Osteoblast (primary cell): ENCODE data around the gene NUP160. TPM values are rescaled to one million over a fixed set of nuclear protein-coding genes. Genes with fewer than 3 reads are reported as not detected.
A peak's percentile ranks its signal among the peaks of the same experiment; 100 is the strongest.

Source experiments
- DNase-seq: peaks from one replicate; pipeline ENCODE4 v3.0.0; 2011; ENCODE audit warnings: low spot score, mixed read lengths; ENCODE audit not compliant: insufficient read length; ENCODE audit errors: missing footprints
- H2AFZ ChIP-seq: 2 replicates; pipeline ENCODE4 v1.6.0; 2011; ENCODE audit warnings: mild to moderate bottlenecking, low read length
- H3K27ac ChIP-seq: 2 replicates; pipeline ENCODE4 v1.5.1; 2011; ENCODE audit warnings: mild to moderate bottlenecking, low read depth, low read length, moderate library complexity
- H3K27me3 ChIP-seq: 2 replicates; pipeline ENCODE4 v1.6.0; 2012; ENCODE audit warnings: mild to moderate bottlenecking, control low read depth, inconsistent platforms, low read length, moderate library complexity; ENCODE audit not compliant: insufficient read depth
- H3K36me3 ChIP-seq: 2 replicates; pipeline ENCODE4 v1.5.1; 2011; ENCODE audit warnings: mild to moderate bottlenecking, low read length, control low read depth, moderate library complexity; ENCODE audit not compliant: insufficient read depth
- H3K4me1 ChIP-seq: 2 replicates; pipeline ENCODE4 v1.5.1; 2011; ENCODE audit warnings: mild to moderate bottlenecking, low read length, control low read depth, moderate library complexity; ENCODE audit not compliant: insufficient read depth
- H3K4me2 ChIP-seq: 2 replicates; pipeline ENCODE4 v1.6.0; 2011; ENCODE audit warnings: mild to moderate bottlenecking, low read length; ENCODE audit not compliant: insufficient read depth
- H3K4me3 ChIP-seq: fragments of 200-600 bp; sonication (generic); 3 replicates; pipeline ENCODE4 v1.5.1; 2012; ENCODE audit warnings: mild to moderate bottlenecking, low read length, inconsistent platforms; ENCODE audit not compliant: insufficient read depth
- H3K79me2 ChIP-seq: 2 replicates; pipeline ENCODE4 v1.6.0; 2012; ENCODE audit warnings: mild to moderate bottlenecking, low read length, control low read depth, inconsistent platforms; ENCODE audit not compliant: insufficient read depth
- H3K9me3 ChIP-seq: 2 replicates; pipeline ENCODE4 v1.5.1; 2011; ENCODE audit warnings: low read depth, low read length, control low read depth
- H4K20me1 ChIP-seq: 2 replicates; pipeline ENCODE4 v1.6.0; 2012; ENCODE audit warnings: mild to moderate bottlenecking, low read length, control low read depth; ENCODE audit not compliant: insufficient read depth
- total RNA-seq: library from RNA; depleted of rRNA; stranded (reverse); fragments of >200 nt; gene quantifications from 2 replicates; pipeline ENCODE4 v1.2.3, GENCODE V29; 2012
- TF ChIP-seq, protein P1 (sequence below): IDR thresholded peaks from 2 replicates; pipeline ENCODE4 v1.5.1; 2011; ENCODE audit warnings: mild to moderate bottlenecking, low read depth, low read length, moderate library complexity; ENCODE audit errors: extremely low read depth

Gene NUP160
- total RNA-seq, 1 donor: 27.1 TPM

DNA sequence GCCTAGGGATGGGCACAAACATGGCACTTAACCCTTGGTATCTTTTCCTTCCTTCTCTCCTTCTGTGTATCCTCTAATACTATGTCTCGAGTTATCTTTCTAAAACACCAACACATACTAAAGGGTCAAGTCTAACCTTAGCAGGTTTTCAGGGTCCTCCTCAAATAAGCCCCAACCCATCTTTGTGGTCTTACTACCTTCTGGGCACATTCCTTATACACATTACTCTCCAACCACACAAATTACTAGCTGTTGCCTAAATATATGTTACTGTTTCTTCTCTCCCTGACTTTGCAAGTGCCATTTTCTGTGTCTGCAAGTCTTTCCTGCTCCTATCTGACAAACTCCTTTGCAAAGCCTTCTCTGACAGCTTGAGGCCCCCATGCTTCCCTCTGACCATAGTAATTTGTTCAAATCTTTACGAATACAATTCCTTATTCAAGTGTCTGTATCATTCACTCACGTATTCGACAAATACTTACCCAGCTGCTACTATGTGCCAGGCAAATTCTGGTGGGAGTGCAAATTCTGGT lies 15.8 kb upstream of the NUP160 start:
- peaks cover 28% of the 10 kb centered on the region for H3K4me1 ChIP-seq
- TF ChIP-seq, protein P1, sequence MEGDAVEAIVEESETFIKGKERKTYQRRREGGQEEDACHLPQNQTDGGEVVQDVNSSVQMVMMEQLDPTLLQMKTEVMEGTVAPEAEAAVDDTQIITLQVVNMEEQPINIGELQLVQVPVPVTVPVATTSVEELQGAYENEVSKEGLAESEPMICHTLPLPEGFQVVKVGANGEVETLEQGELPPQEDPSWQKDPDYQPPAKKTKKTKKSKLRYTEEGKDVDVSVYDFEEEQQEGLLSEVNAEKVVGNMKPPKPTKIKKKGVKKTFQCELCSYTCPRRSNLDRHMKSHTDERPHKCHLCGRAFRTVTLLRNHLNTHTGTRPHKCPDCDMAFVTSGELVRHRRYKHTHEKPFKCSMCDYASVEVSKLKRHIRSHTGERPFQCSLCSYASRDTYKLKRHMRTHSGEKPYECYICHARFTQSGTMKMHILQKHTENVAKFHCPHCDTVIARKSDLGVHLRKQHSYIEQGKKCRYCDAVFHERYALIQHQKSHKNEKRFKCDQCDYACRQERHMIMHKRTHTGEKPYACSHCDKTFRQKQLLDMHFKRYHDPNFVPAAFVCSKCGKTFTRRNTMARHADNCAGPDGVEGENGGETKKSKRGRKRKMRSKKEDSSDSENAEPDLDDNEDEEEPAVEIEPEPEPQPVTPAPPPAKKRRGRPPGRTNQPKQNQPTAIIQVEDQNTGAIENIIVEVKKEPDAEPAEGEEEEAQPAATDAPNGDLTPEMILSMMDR: no peak
- H3K4me2 ChIP-seq: no peak overlapping the region
- no peaks in the 10 kb centered on the region for H3K9me3 ChIP-seq
- H3K36me3 ChIP-seq: no peaks in the 10 kb centered on the region
- no peaks in the 10 kb centered on the region for H4K20me1 ChIP-seq
- peak overlapping the region; percentile 21 for H3K27ac ChIP-seq
- H3K79me2 ChIP-seq: no peaks in the 10 kb centered on the region
- H3K4me3 ChIP-seq: no peak overlapping the region
- peak overlapping the region; percentile 28 for H2AFZ ChIP-seq
- DNase-seq: no peak
- no peaks in the 10 kb centered on the region for H3K27me3 ChIP-seq

DNA sequence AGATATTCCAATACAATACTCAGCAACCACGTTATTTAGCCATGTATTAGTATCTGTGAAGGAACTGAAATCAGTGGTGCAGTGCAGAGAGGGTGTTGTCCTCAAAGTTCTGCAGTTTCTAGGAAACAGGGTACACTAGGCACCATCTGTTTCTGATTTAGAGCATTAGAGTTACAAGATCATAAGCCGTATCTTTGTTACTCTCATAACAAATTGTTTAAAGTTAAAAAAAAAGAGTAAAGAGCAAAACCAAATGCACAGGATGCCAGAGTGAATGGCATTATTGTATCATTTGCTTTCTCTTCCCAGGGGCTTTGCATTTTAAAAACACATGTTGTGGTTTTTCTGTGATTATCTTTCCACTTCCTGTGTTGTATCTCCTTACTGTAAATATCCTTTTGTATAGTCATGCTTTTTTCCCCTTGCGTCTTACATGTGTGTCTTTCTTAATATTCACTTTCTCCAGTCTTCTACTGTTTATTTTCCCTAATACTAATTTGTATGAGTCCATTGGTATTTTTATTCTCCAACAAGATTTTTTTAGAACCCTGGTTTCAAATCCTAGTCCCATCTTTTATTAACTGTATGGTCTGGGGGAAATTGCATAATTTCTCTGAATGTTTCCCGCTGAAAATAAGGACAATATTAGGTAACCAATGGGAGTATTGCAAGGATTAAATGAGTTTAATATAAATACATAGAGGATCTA lies 15.2 kb upstream of the NUP160 start:
- Histone ChIP-seq H2AFZ (peak overlapping the region; percentile 78), H3K27ac (peak overlapping the region; percentile 21), H3K79me2 (no peaks in the 10 kb centered on the region), H4K20me1 (no peaks in the 10 kb centered on the region), H3K36me3 (no peaks in the 10 kb centered on the region), H3K27me3 (no peaks in the 10 kb centered on the region), H3K4me1 (peaks cover 30% of the 10 kb centered on the region), H3K9me3 (no peaks in the 10 kb centered on the region), H3K4me2 (peak overlapping the region; percentile 72), H3K4me3 (peak overlapping the region; percentile 26)
- TF ChIP-seq, protein P1: no peak
- DNase-seq: peak; percentile 70

DNA sequence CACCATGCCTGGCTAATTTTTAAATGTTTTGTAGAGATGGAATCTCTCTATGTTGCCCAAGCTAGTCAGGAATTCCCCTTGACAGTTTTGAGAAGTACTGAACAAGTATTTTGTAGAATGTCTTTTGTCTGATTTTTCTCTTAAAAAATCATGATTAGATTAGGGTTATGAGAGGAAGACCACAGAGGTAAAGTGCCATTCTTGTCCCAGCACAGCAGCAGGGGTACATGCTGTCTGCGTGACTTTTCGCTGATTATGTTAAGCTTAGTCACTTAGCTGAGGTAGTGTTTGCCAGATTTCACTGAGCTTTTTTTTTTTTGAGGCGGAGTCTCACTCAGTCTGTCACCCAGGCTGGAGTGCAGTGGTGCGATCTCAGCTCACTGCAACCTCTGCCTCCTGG lies 13.6 kb upstream of the NUP160 start:
- H4K20me1 ChIP-seq: no peaks in the 10 kb centered on the region
- H3K4me3 ChIP-seq: no peak overlapping the region
- H3K27me3 ChIP-seq: no peaks in the 10 kb centered on the region
- TF ChIP-seq, protein P1: no peak
- peak overlapping the region; percentile 36 for H3K4me2 ChIP-seq
- no peaks in the 10 kb centered on the region for H3K36me3 ChIP-seq
- no peak overlapping the region for H2AFZ ChIP-seq
- peak overlapping the region; percentile 62 for H3K27ac ChIP-seq
- peaks cover 39% of the 10 kb centered on the region for H3K4me1 ChIP-seq
- H3K79me2 ChIP-seq: no peaks in the 10 kb centered on the region
- H3K9me3 ChIP-seq: no peaks in the 10 kb centered on the region
- no peak for DNase-seq

DNA sequence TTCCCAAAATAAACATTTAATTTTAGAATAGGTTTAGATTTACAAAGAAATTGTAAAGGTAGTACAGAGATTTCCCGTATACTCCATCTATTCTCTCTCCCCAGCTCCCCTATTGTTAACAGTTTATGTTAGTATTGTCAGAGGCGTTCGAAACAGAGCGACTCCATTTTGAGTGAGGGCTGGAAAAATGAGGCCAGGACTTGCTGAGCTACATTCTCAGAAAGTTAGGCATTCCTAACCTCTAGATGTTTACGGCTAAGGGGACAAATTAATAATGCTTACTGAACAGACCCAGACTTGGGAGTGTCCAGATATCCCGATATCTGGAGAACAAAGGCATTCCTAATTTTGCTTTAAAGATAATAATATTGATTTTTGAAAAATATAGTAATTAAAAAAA lies 12.4 kb upstream of the NUP160 start:
- H3K36me3 ChIP-seq: no peaks in the 10 kb centered on the region
- no peak overlapping the region for H2AFZ ChIP-seq
- no peak overlapping the region for H3K4me2 ChIP-seq
- H4K20me1 ChIP-seq: no peaks in the 10 kb centered on the region
- no peak overlapping the region for H3K27ac ChIP-seq
- H3K27me3 ChIP-seq: no peaks in the 10 kb centered on the region
- no peaks in the 10 kb centered on the region for H3K9me3 ChIP-seq
- H3K79me2 ChIP-seq: no peaks in the 10 kb centered on the region
- H3K4me3 ChIP-seq: no peak overlapping the region
- TF ChIP-seq, protein P1: no peak
- H3K4me1 ChIP-seq: peaks cover 43% of the 10 kb centered on the region
- no peak for DNase-seq
